ENCODE data around the gene SPEM3. TPM values are rescaled to one million over a fixed set of nuclear protein-coding genes. Genes with fewer than 3 reads are reported as not detected.

Gene SPEM3
- total and polyA plus RNA-seq, 2 of the 13 experiments (the other 11 are each of a cell fraction or from before 2014, with no cell fraction given): not detected

DNA sequence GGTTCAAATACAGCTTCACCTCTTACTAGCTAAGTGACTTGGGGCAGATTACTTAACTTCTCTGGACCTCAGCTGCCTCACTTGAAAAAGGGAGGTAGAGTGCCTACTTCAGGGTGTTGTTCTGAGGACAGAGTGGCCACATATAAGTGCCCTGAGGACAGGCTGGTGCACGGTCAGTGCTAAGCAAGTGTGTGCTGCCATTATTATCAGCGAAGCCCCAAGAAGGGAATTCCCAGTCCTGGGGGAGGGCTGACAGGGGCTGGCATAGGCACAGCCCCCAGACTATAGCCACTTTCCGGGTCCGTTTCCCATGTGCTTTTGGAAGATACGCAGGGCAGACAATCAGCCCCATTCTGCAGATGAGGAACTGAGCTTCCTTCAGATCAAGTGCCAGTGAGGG lies 48.3 kb downstream of the SPEM3 start:
- no peak overlapping the region; a peak in 1 of 6 replicates for H3K4me3 ChIP-seq (replicated peaks in 1 of 3; ENCODE audit: insufficient read depth in 1 of 3, low read depth in 2 of 3, low read length in 3 of 3)
- WGBS (ENCODE audit: low lambda C conversion rate): 93% methylated on average over 4 of the region's 5 CpGs
- CTCF ChIA-PET (ENCODE audit: low intra/inter-chr PET ratio, low total read pairs): no interaction called here
- H3K27ac ChIP-seq (ENCODE audit: extremely low read length, insufficient read depth, low read length): peak overlapping the region; percentile 75
- H3K36me3 ChIP-seq (replicated peaks in 1 of 2; ENCODE audit: control insufficient read depth in 1 of 2, insufficient read depth in 2 of 2, low read length in 2 of 2): no peaks in the 10 kb centered on the region
- no TSS peak for BruUV-seq (replicated peaks)
- H3K9me3 ChIP-seq (ENCODE audit: low read length): no peaks in the 10 kb centered on the region
- H3K4me1 ChIP-seq (ENCODE audit: insufficient read depth, low read length): peaks cover 71% of the 10 kb centered on the region
- peaks cover 30% of the 10 kb centered on the region for H4K20me1 ChIP-seq (ENCODE audit: insufficient read depth, low read length)
- no peak for FAIRE-seq
- intact Hi-C loops (cut with micrococcal nuclease; ENCODE audit: unreplicated experiment) (no loop called here), in situ Hi-C loops (cut with HindIII; ENCODE audit: extremely low pct_ligation_motif_present, low pct_unique_long_range_greater_than_20kb) (loop anchor here (5.0 kb wide), 1 partner anchor 40 kb away; the partner anchor contains the start of genes FGF11 and TMEM102)
- no peak for DNase-seq (ENCODE audit: low spot score)
- H3K79me2 ChIP-seq (ENCODE audit: insufficient read depth, low read length): peaks cover 48% of the 10 kb centered on the region
- H3K4me2 ChIP-seq (ENCODE audit: low read depth, low read length): peak overlapping the region; percentile 85
- H3K9ac ChIP-seq (ENCODE audit: insufficient read depth, low read depth, low read length): no peak overlapping the region; the same call in 1 of the 2 replicates
- no peak for ATAC-seq
- H3K27me3 ChIP-seq (ENCODE audit: control insufficient read depth in 1 of 2, insufficient read depth in 2 of 2, low read length in 2 of 2): no peaks in the 10 kb centered on the region; a peak in 1 of 5 replicates
- POLR2A ChIA-PET: interaction anchor here (0.7 to 5.3 kb wide), 6 partner anchors 8 to 80 kb away, joined by 3 to 30 read pairs (median 10); partner anchors contain the start of genes CHRNB1, POLR2A and TMEM256
- TF ChIP-seq ZNF629 (CRISPR knock-in tag; conservative IDR thresholded peaks at IDR 0.05) (peak; percentile 30; the same call in 1 of the 2 replicates), PTBP1 (IDR thresholded peaks at IDR 0.05; ENCODE audit: low read depth, low read length, poor library complexity, severe bottlenecking) (no peak)
- no peak overlapping the region for H2AFZ ChIP-seq (ENCODE audit: low read length)

GRCh38 chr17:7477392-7478275 lies 49.0 kb downstream of the SPEM3 start:
- Histone ChIP-seq H2AFZ (ENCODE audit: low read length) (no peak overlapping the region), H3K9ac (ENCODE audit: insufficient read depth, low read depth, low read length) (peak overlapping the region; percentile 86), H3K27ac (ENCODE audit: extremely low read length, insufficient read depth, low read length) (peak overlapping the region; percentile 75), H3K4me1 (ENCODE audit: insufficient read depth, low read length) (peaks cover 78% of the 10 kb centered on the region), H3K4me3 (replicated peaks in 1 of 3; ENCODE audit: insufficient read depth in 1 of 3, low read depth in 2 of 3, low read length in 3 of 3) (peak overlapping the region; percentile 72 to 86 (median 79)), H3K79me2 (ENCODE audit: insufficient read depth, low read length) (peaks cover 48% of the 10 kb centered on the region), H3K4me2 (ENCODE audit: low read depth, low read length) (peak overlapping the region; percentile 85), H3K27me3 (ENCODE audit: control insufficient read depth in 1 of 2, insufficient read depth in 2 of 2, low read length in 2 of 2) (no peaks in the 10 kb centered on the region; a peak in 1 of 5 replicates), H3K9me3 (ENCODE audit: low read length) (no peaks in the 10 kb centered on the region), H3K36me3 (replicated peaks in 1 of 2; ENCODE audit: control insufficient read depth in 1 of 2, insufficient read depth in 2 of 2, low read length in 2 of 2) (no peaks in the 10 kb centered on the region), H4K20me1 (ENCODE audit: insufficient read depth, low read length) (peaks cover 30% of the 10 kb centered on the region)
- no TSS peak for BruUV-seq (replicated peaks)
- DNase-seq (ENCODE audit: low spot score) (peak; percentile 31), FAIRE-seq (no peak), ATAC-seq (peak; percentile 26)
- ChIA-PET POLR2A (interaction anchor here (0.7 to 5.3 kb wide), 6 partner anchors 8 to 79 kb away, joined by 3 to 30 read pairs (median 15); partner anchors contain the start of genes CHRNB1, POLR2A and TMEM256), CTCF (ENCODE audit: low intra/inter-chr PET ratio, low total read pairs) (no interaction called here)
- WGBS (ENCODE audit: low lambda C conversion rate): 27% methylated on average over 18 of the region's 26 CpGs
- in situ Hi-C loops (cut with HindIII; ENCODE audit: extremely low pct_ligation_motif_present, low pct_unique_long_range_greater_than_20kb): loop anchor here (5.0 kb wide), 1 partner anchor 40 kb away; the partner anchor contains the start of genes FGF11 and TMEM102
- intact Hi-C loops (cut with micrococcal nuclease; ENCODE audit: unreplicated experiment): no loop called here
- TF ChIP-seq ZNF121 (CRISPR knock-in tag; IDR thresholded peaks at IDR 0.05) (no peak), ZBTB20 (CRISPR knock-in tag; IDR thresholded peaks at IDR 0.05; ENCODE audit: borderline replicate concordance, low read depth) (no peak), ARNT (IDR thresholded peaks at IDR 0.05) (no peak), ZBTB7A (CRISPR knock-in tag; IDR thresholded peaks at IDR 0.05) (no peak)
- TF ChIP-seq, protein P1, sequence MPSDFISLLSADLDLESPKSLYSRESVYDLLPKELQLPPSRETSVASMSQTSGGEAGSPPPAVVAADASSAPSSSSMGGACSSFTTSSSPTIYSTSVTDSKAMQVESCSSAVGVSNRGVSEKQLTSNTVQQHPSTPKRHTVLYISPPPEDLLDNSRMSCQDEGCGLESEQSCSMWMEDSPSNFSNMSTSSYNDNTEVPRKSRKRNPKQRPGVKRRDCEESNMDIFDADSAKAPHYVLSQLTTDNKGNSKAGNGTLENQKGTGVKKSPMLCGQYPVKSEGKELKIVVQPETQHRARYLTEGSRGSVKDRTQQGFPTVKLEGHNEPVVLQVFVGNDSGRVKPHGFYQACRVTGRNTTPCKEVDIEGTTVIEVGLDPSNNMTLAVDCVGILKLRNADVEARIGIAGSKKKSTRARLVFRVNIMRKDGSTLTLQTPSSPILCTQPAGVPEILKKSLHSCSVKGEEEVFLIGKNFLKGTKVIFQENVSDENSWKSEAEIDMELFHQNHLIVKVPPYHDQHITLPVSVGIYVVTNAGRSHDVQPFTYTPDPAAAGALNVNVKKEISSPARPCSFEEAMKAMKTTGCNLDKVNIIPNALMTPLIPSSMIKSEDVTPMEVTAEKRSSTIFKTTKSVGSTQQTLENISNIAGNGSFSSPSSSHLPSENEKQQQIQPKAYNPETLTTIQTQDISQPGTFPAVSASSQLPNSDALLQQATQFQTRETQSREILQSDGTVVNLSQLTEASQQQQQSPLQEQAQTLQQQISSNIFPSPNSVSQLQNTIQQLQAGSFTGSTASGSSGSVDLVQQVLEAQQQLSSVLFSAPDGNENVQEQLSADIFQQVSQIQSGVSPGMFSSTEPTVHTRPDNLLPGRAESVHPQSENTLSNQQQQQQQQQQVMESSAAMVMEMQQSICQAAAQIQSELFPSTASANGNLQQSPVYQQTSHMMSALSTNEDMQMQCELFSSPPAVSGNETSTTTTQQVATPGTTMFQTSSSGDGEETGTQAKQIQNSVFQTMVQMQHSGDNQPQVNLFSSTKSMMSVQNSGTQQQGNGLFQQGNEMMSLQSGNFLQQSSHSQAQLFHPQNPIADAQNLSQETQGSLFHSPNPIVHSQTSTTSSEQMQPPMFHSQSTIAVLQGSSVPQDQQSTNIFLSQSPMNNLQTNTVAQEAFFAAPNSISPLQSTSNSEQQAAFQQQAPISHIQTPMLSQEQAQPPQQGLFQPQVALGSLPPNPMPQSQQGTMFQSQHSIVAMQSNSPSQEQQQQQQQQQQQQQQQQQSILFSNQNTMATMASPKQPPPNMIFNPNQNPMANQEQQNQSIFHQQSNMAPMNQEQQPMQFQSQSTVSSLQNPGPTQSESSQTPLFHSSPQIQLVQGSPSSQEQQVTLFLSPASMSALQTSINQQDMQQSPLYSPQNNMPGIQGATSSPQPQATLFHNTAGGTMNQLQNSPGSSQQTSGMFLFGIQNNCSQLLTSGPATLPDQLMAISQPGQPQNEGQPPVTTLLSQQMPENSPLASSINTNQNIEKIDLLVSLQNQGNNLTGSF (CRISPR knock-in tag; IDR thresholded peaks at IDR 0.05): no peak
- TF ChIP-seq, protein P2, sequence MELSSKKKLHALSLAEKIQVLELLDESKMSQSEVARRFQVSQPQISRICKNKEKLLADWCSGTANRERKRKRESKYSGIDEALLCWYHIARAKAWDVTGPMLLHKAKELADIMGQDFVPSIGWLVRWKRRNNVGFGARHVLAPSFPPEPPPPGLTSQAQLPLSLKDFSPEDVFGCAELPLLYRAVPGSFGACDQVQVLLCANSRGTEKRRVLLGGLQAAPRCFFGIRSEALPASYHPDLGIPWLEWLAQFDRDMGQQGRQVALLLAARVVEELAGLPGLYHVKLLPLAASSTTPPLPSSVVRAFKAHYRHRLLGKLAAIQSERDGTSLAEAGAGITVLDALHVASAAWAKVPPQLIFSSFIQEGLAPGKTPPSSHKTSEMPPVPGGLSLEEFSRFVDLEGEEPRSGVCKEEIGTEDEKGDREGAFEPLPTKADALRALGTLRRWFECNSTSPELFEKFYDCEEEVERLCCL (CRISPR knock-in tag; IDR thresholded peaks at IDR 0.05; ENCODE audit: borderline replicate concordance): no peak

Measured in HepG2 (cell line).